ENCODE measurements around the gene GATD1. TPM values are rescaled to one million over a fixed set of nuclear protein-coding genes. Genes with fewer than 3 reads are reported as not detected.

GATD1 gene
- total RNA-seq, 2 experiments from 2014 or later: 109 to 117 TPM

DNA sequence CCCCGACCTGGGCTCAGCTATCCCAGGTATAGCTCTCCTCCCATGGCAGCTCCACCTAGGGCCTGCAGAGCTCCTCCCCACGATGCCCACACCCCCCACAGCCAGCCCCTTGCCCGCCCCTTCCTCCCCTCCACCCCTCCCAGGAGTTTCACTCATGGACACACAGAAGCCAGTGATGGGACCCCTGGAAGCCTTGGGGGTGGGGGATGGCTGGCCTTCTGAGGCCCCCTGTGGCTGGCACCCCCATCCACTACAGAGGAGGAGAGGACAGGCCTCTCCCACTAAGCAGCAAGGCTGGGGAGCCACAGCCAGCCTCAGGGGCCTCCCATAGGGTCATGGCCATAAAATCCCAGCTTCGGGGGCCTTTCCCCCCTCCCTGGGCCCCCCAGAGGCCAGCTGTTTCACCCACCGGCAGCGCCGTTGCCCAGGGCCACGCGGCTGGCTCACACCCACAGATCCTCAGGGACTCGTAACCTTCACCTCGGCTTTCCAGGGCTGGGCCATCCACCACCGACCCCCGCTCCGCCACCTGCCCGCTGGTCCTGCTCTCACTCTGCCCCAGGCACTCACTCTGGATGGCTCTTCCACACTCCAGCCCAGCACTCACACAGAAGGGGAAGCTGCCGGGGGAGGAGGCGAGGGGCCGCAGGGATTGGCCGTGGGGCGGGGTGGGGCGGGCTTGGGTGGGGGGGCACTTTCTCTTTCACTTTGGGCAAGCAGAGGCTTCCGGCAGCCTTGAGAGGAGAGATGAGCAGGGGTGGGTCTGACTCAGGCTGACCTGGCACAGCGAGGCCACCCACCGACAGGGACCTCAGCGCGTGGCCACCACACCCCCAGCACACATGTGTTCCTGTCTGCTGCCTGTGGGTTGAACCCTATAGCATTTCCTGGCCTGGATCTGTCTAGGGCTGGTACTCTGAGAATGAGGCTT is 18.6 kb upstream of the GATD1 start:
- POLR2A ChIA-PET: interaction anchor here (0.5 to 1.8 kb wide), 7 partner anchors 10 to 69 kb away, joined by 3 to 9 read pairs (median 3); partner anchors contain the start of gene RPLP2
- CTCF ChIA-PET (ENCODE audit: unreplicated experiment): no interaction called here
- peak overlapping the region; percentile 75 for H3K27ac ChIP-seq (ENCODE audit: low read depth, low read length, poor library complexity, severe bottlenecking)
- no peaks in the 10 kb centered on the region for H3K9me2 ChIP-seq (ENCODE audit: insufficient read depth, low read length)
- peaks cover 35% of the 10 kb centered on the region; the same call in 1 of the 2 replicates for H3K36me3 ChIP-seq (ENCODE audit: insufficient read depth, low read length)
- no peak for TF ChIP-seq EZH2phosphoT487 (IDR thresholded peaks at IDR 0.05; ENCODE audit: borderline replicate concordance, low read depth, low read length)
- TF ChIP-seq, protein P1, sequence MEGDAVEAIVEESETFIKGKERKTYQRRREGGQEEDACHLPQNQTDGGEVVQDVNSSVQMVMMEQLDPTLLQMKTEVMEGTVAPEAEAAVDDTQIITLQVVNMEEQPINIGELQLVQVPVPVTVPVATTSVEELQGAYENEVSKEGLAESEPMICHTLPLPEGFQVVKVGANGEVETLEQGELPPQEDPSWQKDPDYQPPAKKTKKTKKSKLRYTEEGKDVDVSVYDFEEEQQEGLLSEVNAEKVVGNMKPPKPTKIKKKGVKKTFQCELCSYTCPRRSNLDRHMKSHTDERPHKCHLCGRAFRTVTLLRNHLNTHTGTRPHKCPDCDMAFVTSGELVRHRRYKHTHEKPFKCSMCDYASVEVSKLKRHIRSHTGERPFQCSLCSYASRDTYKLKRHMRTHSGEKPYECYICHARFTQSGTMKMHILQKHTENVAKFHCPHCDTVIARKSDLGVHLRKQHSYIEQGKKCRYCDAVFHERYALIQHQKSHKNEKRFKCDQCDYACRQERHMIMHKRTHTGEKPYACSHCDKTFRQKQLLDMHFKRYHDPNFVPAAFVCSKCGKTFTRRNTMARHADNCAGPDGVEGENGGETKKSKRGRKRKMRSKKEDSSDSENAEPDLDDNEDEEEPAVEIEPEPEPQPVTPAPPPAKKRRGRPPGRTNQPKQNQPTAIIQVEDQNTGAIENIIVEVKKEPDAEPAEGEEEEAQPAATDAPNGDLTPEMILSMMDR (conservative IDR thresholded peaks at IDR 0.05; ENCODE audit: low read length): no peak
- H2AFZ ChIP-seq (ENCODE audit: low read length): no peak overlapping the region
- H3K4me2 ChIP-seq (ENCODE audit: low read length): peak overlapping the region; percentile 98
- H3K79me2 ChIP-seq (ENCODE audit: insufficient read depth, low read depth, low read length): peaks cover 8% of the 10 kb centered on the region; the same call in 1 of the 2 replicates
- intact Hi-C loops (cut with micrococcal nuclease; ENCODE audit: unreplicated experiment): loop anchor here (2.0 to 5.0 kb wide), 3 partner anchors 19 to 229 kb away; partner anchors contain the start of genes GATD1 and TALDO1
- peaks cover 21% of the 10 kb centered on the region for H3K4me1 ChIP-seq (ENCODE audit: insufficient read depth, low read length, poor library complexity, severe bottlenecking)
- DNase-seq (ENCODE audit: low spot score): peak; percentile 83
- H3K4me3 ChIP-seq (ENCODE audit: low read depth, low read length, poor library complexity, severe bottlenecking): peak overlapping the region; percentile 93
- no peaks in the 10 kb centered on the region for H4K20me1 ChIP-seq (ENCODE audit: insufficient read depth, low read length)
- no TSS peak for BruUV-seq (replicated peaks)
- H3K9me3 ChIP-seq (ENCODE audit: low read length): no peaks in the 10 kb centered on the region

- no peaks in the 10 kb centered on the region for H4K20me1 ChIP-seq (ENCODE audit: insufficient read depth, low read length)
- peaks cover 8% of the 10 kb centered on the region; the same call in 1 of the 2 replicates for H3K79me2 ChIP-seq (ENCODE audit: insufficient read depth, low read depth, low read length)
- no peaks in the 10 kb centered on the region for H3K9me3 ChIP-seq (ENCODE audit: low read length)
- peak overlapping the region; percentile 98 for H3K4me2 ChIP-seq (ENCODE audit: low read length)
- H3K9me2 ChIP-seq (ENCODE audit: insufficient read depth, low read length): no peaks in the 10 kb centered on the region
- intact Hi-C loops (cut with micrococcal nuclease; ENCODE audit: unreplicated experiment): loop anchor here (5.0 kb wide), 2 partner anchors 48 to 228 kb away; partner anchors contain the start of gene TALDO1
- ChIA-PET CTCF (ENCODE audit: unreplicated experiment) (no interaction called here), POLR2A (interaction anchor here (0.9 to 1.4 kb wide), 3 partner anchors 11 to 68 kb away, joined by 3 to 4 read pairs (median 4); partner anchors contain the start of gene RPLP2)
- no TSS peak for BruUV-seq (replicated peaks)
- H3K36me3 ChIP-seq (ENCODE audit: insufficient read depth, low read length): peaks cover 33% of the 10 kb centered on the region; the same call in 1 of the 2 replicates
- no peak overlapping the region for H2AFZ ChIP-seq (ENCODE audit: low read length)
- TF ChIP-seq, protein P1 (conservative IDR thresholded peaks at IDR 0.05; ENCODE audit: low read length): no peak
- no peak for TF ChIP-seq EZH2phosphoT487 (IDR thresholded peaks at IDR 0.05; ENCODE audit: borderline replicate concordance, low read depth, low read length)
- H3K27ac ChIP-seq (ENCODE audit: low read depth, low read length, poor library complexity, severe bottlenecking): peak overlapping the region; percentile 57
- H3K4me3 ChIP-seq (ENCODE audit: low read depth, low read length, poor library complexity, severe bottlenecking): peak overlapping the region; percentile 93
- DNase-seq (ENCODE audit: low spot score): peak; percentile 65
- peaks cover 28% of the 10 kb centered on the region for H3K4me1 ChIP-seq (ENCODE audit: insufficient read depth, low read length, poor library complexity, severe bottlenecking)
These were observed 17.7 kb upstream of the GATD1 start for GRCh38 chr11:794766-795633.
